GM12878 (cell line): Measurements from ENCODE around the gene TRABD2B. TPM values are rescaled to one million over a fixed set of nuclear protein-coding genes. Genes with fewer than 3 reads are reported as not detected.

Experiments
- ATAC-seq: fragments of 200-7000 bp; cut with Tn5 transposase; 3 replicates; pipeline ENCODE4 v1.9.1; 2020; ENCODE audit warnings: mild to moderate bottlenecking, moderate library complexity
- BruUV-seq: library from RNA; stranded (reverse); fragments of 400-500 nt; replicated peaks from 2 replicates; lab custom pipeline; 2021; lab: Mats Ljungman, UMichigan
- CTCF ChIA-PET: fragments of 300-600 bp; sonication (Branson Sonifier 250); formaldehyde crosslinking; extraction: SDS; loops from one replicate; lab custom pipeline; 2021; ENCODE audit warnings: inconsistent platforms; lab: Yijun Ruan, JAX
- POLR2A ChIA-PET: fragments of 350-600 bp; formaldehyde crosslinking; extraction: SDS; loops from one replicate; lab custom pipeline; 2021; ENCODE audit warnings: inconsistent platforms; lab: Charles Lee
- RAD21 ChIA-PET: fragments of 300-600 bp; sonication (Branson Sonifier 250); formaldehyde crosslinking; loops from one replicate; lab custom pipeline; 2023; ENCODE audit warnings: antibody characterized with exemption; ENCODE audit not compliant: unreplicated experiment; lab: Charles Lee
- SMC1A ChIA-PET: fragments of 300-600 bp; sonication (Branson Sonifier 250); formaldehyde crosslinking; loops from one replicate; lab custom pipeline; 2023; ENCODE audit not compliant: unreplicated experiment, uncharacterized antibody; lab: Charles Lee
- DNase-seq: peaks from one replicate; pipeline ENCODE4 v3.0.0-alpha.2; 2011; ENCODE audit warnings: low read depth, low spot score
- FAIRE-seq: peaks from 3 replicates; lab custom pipeline; 2011; peaks lifted over from hg19 to GRCh38; lab: Jason Lieb, UNC
- H2AFZ ChIP-seq: 2 replicates; pipeline ENCODE4 v1.6.0; 2011; ENCODE audit warnings: low read depth, low read length, control low read depth; ENCODE audit not compliant: control insufficient read depth
- H3K27ac ChIP-seq: 2 replicates; pipeline ENCODE4 v1.5.1; 2011; ENCODE audit warnings: control low read depth; ENCODE audit not compliant: control insufficient read depth, insufficient read depth
- H3K27me3 ChIP-seq, 2 experiments: replicated peaks in 1 of 2; 2 replicates each; pipeline versions ENCODE4 v1.6.0 to v1.6.1; 2011; ENCODE audit warnings: low read length in 1 of 2; ENCODE audit not compliant: control insufficient read depth in 2 of 2, insufficient read depth in 2 of 2
- H3K36me3 ChIP-seq, 2 experiments: 2 replicates each; pipeline ENCODE4 v1.5.1; 2011; ENCODE audit warnings: low read length in 1 of 2; ENCODE audit not compliant: control insufficient read depth in 2 of 2, insufficient read depth in 2 of 2
- H3K4me1 ChIP-seq: 2 replicates; pipeline ENCODE4 v1.6.1; 2011; ENCODE audit warnings: mild to moderate bottlenecking, low read length, moderate library complexity, mixed read lengths; ENCODE audit not compliant: control insufficient read depth, insufficient read depth
- H3K4me2 ChIP-seq: 2 replicates; pipeline ENCODE4 v1.6.0; 2011; ENCODE audit warnings: control low read depth; ENCODE audit not compliant: control insufficient read depth, insufficient read depth
- H3K4me3 ChIP-seq: fragments of 200-600 bp; sonication (generic); 2 replicates; pipeline ENCODE4 v1.5.1; 2016
- H3K79me2 ChIP-seq: 2 replicates; pipeline ENCODE4 v1.6.0; 2011; ENCODE audit warnings: low read length; ENCODE audit not compliant: control insufficient read depth, insufficient read depth
- H3K9ac ChIP-seq: 2 replicates; pipeline ENCODE4 v1.8.0; 2011; ENCODE audit warnings: low read length, control low read depth, mixed read lengths; ENCODE audit not compliant: control insufficient read depth, insufficient read depth
- H3K9me3 ChIP-seq: replicated peaks from 3 replicates; pipeline ENCODE4 v1.5.1; 2011; ENCODE audit warnings: mild to moderate bottlenecking, low read length; ENCODE audit not compliant: control insufficient read depth, insufficient read depth
- H4K20me1 ChIP-seq: 2 replicates; pipeline ENCODE4 v1.6.0; 2011; ENCODE audit not compliant: control insufficient read depth, insufficient read depth
- ASH2L ChIP-seq: fragments of 300-600, 200-600 bp; sonication (generic); IDR thresholded peaks from 2 replicates; pipeline ENCODE4 v1.6.1; 2017; ENCODE audit warnings: low read depth, mild to moderate bottlenecking, borderline replicate concordance
- BCL11A ChIP-seq: IDR thresholded peaks from 2 replicates; pipeline ENCODE4 v1.6.1; 2011; ENCODE audit warnings: low read depth, low read length
- JUND ChIP-seq: IDR thresholded peaks from 2 replicates; pipeline ENCODE4 v1.6.1; 2012; ENCODE audit warnings: low read depth, mild to moderate bottlenecking, low read length, improper control_type of control experiment, moderate library complexity
- POLR2A ChIP-seq: IDR thresholded peaks from 2 replicates; pipeline ENCODE4 v1.6.1; 2011; ENCODE audit warnings: low read depth, mild to moderate bottlenecking, low read length
- ZNF687 ChIP-seq: fragments of 450-650 bp; IDR thresholded peaks from 2 replicates; pipeline ENCODE4 v1.6.1; 2017; ENCODE audit warnings: mild to moderate bottlenecking, moderate library complexity
- WGBS: methylation state at CpG from one replicate; pipeline ENCODE4 v1.1.6; 2016; ENCODE audit warnings: low lambda C conversion rate; ENCODE audit not compliant: insufficient replicate concordance, insufficient coverage; ENCODE audit errors: missing lambda C conversion rate; 5-methylcytosine and 5-hydroxymethylcytosine counted together
- in situ Hi-C: fragments of 300-500 bp; cut with MboI; formaldehyde crosslinking; loops from 9 replicates; pipeline ENCODE4 v1.14.3; 2018; ENCODE audit warnings: mixed read lengths
- intact Hi-C: fragments of 100-400 bp; cut with micrococcal nuclease; formaldehyde crosslinking; loops from one replicate; pipeline ENCODE4 v1.14.2; 2022; ENCODE audit not compliant: unreplicated experiment
- polyA plus RNA-seq, 11 experiments: library from polyadenylated mRNA; depleted of rRNA in 4 of 11; unstranded in 6 of 11; stranded (reverse) in 5 of 11; fragments of >200 nt; fragmentation: Nextera tagmentation in 4 of 11; fragmentation: Illumina TruSeq in 1 of 11; extraction: Ambion mirVana in 4 of 11; extraction: Trizol in 1 of 11; gene quantifications; 1 replicate in 1 of 11; 2 replicates in 10 of 11; pipeline versions ENCODE4 v1.2.1 to v1.2.3, GENCODE V29; 2011 to 2016; ENCODE audit warnings: inconsistent platforms in 2 of 11, missing spikeins in 2 of 11, low read depth in 1 of 11
- total RNA-seq, 4 experiments: library from RNA; depleted of rRNA in 3 of 4; stranded (reverse); fragments of >200 nt in 3 of 4; fragmentation: Illumina TruSeq in 1 of 4; extraction: Trizol in 1 of 4; gene quantifications; 2 replicates each; pipeline versions ENCODE4 v1.2.1 to v1.2.3, GENCODE V29; 2013 to 2021

Gene TRABD2B
- total and polyA plus RNA-seq, 10 of the 15 experiments (the other 5 are each of a cell fraction or from before 2014, with no cell fraction given), result not detected

- Histone ChIP-seq H3K9ac (no peak overlapping the region), H3K4me3 (no peak overlapping the region), H3K9me3 (no peaks in the 10 kb centered on the region), H3K4me1 (no peaks in the 10 kb centered on the region), H2AFZ (no peak overlapping the region), H3K27me3 (no peaks in the 10 kb centered on the region; a peak in 2 of 4 replicates), H4K20me1 (no peaks in the 10 kb centered on the region), H3K4me2 (no peak overlapping the region), H3K79me2 (no peaks in the 10 kb centered on the region), H3K36me3 (no peaks in the 10 kb centered on the region), H3K27ac (no peak overlapping the region)
- BruUV-seq, result no TSS peak
- no peak for TF ChIP-seq POLR2A
- no peak for TF ChIP-seq ASH2L
- TF ChIP-seq ZNF687, result no peak
- no peak for TF ChIP-seq JUND
- no peak for TF ChIP-seq BCL11A
- no peak for FAIRE-seq
- no peak for ATAC-seq
- in situ Hi-C loops, result no loop called here
- 18% methylated on average over 9 of the region's 9 CpGs for WGBS
- POLR2A ChIA-PET, result no interaction called here
- RAD21 ChIA-PET, result no interaction called here
- intact Hi-C loops, result no loop called here
- CTCF ChIA-PET, result no interaction called here
- DNase-seq, result no peak
- SMC1A ChIA-PET, result no interaction called here
Observed at GRCh38 chr1:47934243-47934805, 62.9 kb downstream of the TRABD2B start.
